GM21390 (cell line): Measurements from ENCODE around the gene COL28A1.
"Not testable (repeated sequence)": the region's sequence is repeated elsewhere in the genome, so short reads cannot be mapped to it uniquely, and the experiment has no call there.

Experiments used
- ATAC-seq: cut with Tn5 transposase; IDR thresholded peaks from one replicate; pipeline ENCODE4 v1.9.1; 2021; ENCODE audit not compliant: unreplicated experiment

The COL28A1 gene

GRCh38 chr7:7519528-7519927 is 16.1 kb downstream of the COL28A1 start:
- no peak for ATAC-seq

GRCh38 chr7:7519056-7519455 is 16.6 kb downstream of the COL28A1 start:
- no peak for ATAC-seq

GRCh38 chr7:7517754-7518153 is 17.9 kb downstream of the COL28A1 start:
- no peak for ATAC-seq

GRCh38 chr7:7516662-7517061 is 19.0 kb downstream of the COL28A1 start:
- ATAC-seq: no peak

- ATAC-seq: no peak
Observed at GRCh38 chr7:7516156-7516555, 19.5 kb downstream of the COL28A1 start.

GRCh38 chr7:7512861-7513597 is 22.6 kb downstream of the COL28A1 start:
- ATAC-seq: no peak

- ATAC-seq: no peak
Observed at GRCh38 chr7:7510794-7511193, 24.9 kb downstream of the COL28A1 start.

GRCh38 chr7:7505915-7506314 is 29.8 kb downstream of the COL28A1 start:
- no peak for ATAC-seq

- no peak for ATAC-seq
Observed at GRCh38 chr7:7504910-7505704, 30.6 kb downstream of the COL28A1 start.

GRCh38 chr7:7499892-7500291 is 35.8 kb downstream of the COL28A1 start:
- ATAC-seq: no peak

GRCh38 chr7:7498856-7499255 is 36.8 kb downstream of the COL28A1 start:
- ATAC-seq: no peak

- ATAC-seq: no peak
Observed at GRCh38 chr7:7496311-7496710, 39.4 kb downstream of the COL28A1 start.

GRCh38 chr7:7495171-7495570 is 40.5 kb downstream of the COL28A1 start:
- ATAC-seq: no peak

GRCh38 chr7:7491044-7491443 is 44.6 kb downstream of the COL28A1 start:
- no peak for ATAC-seq

GRCh38 chr7:7490003-7490402 is 45.7 kb downstream of the COL28A1 start:
- ATAC-seq: no peak

- ATAC-seq: no peak
Observed at GRCh38 chr7:7489546-7489945, 46.1 kb downstream of the COL28A1 start.

- ATAC-seq: no peak
Observed at GRCh38 chr7:7486362-7486761, 49.3 kb downstream of the COL28A1 start.

- ATAC-seq: no peak
Observed at GRCh38 chr7:7484072-7484471, 51.6 kb downstream of the COL28A1 start.

- no peak for ATAC-seq
Observed at GRCh38 chr7:7481802-7482201, 53.9 kb downstream of the COL28A1 start.

- ATAC-seq: no peak
Observed at GRCh38 chr7:7479275-7479805, 56.3 kb downstream of the COL28A1 start.

- ATAC-seq: no peak
Observed at GRCh38 chr7:7478569-7478968, 57.1 kb downstream of the COL28A1 start.

- not testable (repeated sequence) for ATAC-seq
Observed at GRCh38 chr7:7477641-7478040, 58.0 kb downstream of the COL28A1 start.
